ENCODE measurements around the gene CYGB. TPM values are rescaled to one million over a fixed set of nuclear protein-coding genes. Genes with fewer than 3 reads are reported as not detected.
"Not testable (repeated sequence)": the region's sequence is repeated elsewhere in the genome, so short reads cannot be mapped to it uniquely, and the experiment has no call there.

The CYGB gene
- polyA plus RNA-seq, 1 donor (not counting 4 experiments of a cell fraction or from before 2014, with no cell fraction given), result 10.3 TPM

GRCh38 chr17:76528156-76528527 is 9.4 kb downstream of the CYGB start:
- no peaks in the 10 kb centered on the region for H3K9me1 ChIP-seq (ENCODE audit: control insufficient read depth, extremely low read depth, insufficient read depth, low read length)
- no peaks in the 10 kb centered on the region for H3K79me2 ChIP-seq (ENCODE audit: control insufficient read depth, insufficient read depth, low read length)
- no peaks in the 10 kb centered on the region for H3K36me3 ChIP-seq (ENCODE audit: control insufficient read depth in 2 of 2, extremely low read depth in 1 of 2, insufficient read depth in 2 of 2, low read length in 2 of 2)
- FAIRE-seq (no peak), DNase-seq (ENCODE audit: low read depth, low spot score) (no peak)
- no peaks in the 10 kb centered on the region for H3K27me3 ChIP-seq (ENCODE audit: control insufficient read depth, extremely low read depth, insufficient read depth, low read length)
- H3K9me3 ChIP-seq (ENCODE audit: control insufficient read depth, low read depth, low read length), result no peaks in the 10 kb centered on the region
- H3K27ac ChIP-seq (ENCODE audit: control insufficient read depth, insufficient read depth, low read length), result no peak overlapping the region
- no peak overlapping the region for H3K4me2 ChIP-seq (ENCODE audit: control insufficient read depth, extremely low read depth, insufficient read depth, low read depth, low read length)
- no peaks in the 10 kb centered on the region for H4K20me1 ChIP-seq (ENCODE audit: control insufficient read depth, extremely low read depth, insufficient read depth, low read length)
- H3K4me3 ChIP-seq (ENCODE audit: control insufficient read depth in 2 of 3, extremely low read depth in 1 of 3, insufficient read depth in 2 of 3, low read depth in 1 of 3, low read length in 3 of 3), result no peak overlapping the region
- dilution Hi-C loops (cut with MboI; ENCODE audit: extremely low pct_ligation_motif_present, low sequenced_read_pairs), result no loop called here
- no peak overlapping the region for H2AFZ ChIP-seq (ENCODE audit: control insufficient read depth, low read length)
- no peak for TF ChIP-seq EZH2 (IDR thresholded peaks at IDR 0.05; ENCODE audit: low read length)
- no peak for TF ChIP-seq CTCF (optimal IDR thresholded peaks at IDR 0.05 in 1 of 3, IDR thresholded peaks at IDR 0.05 in 1 of 3, conservative IDR thresholded peaks at IDR 0.05 in 1 of 3; ENCODE audit: extremely low read depth in 1 of 3, insufficient read depth in 2 of 3, low read length in 3 of 3)
- peaks cover 50% of the 10 kb centered on the region for H3K4me1 ChIP-seq (ENCODE audit: control insufficient read depth, extremely low read depth, insufficient read depth, low read length)
- no peak overlapping the region for H3K9ac ChIP-seq (ENCODE audit: control insufficient read depth, extremely low read depth, insufficient read depth, low read length)

DNA sequence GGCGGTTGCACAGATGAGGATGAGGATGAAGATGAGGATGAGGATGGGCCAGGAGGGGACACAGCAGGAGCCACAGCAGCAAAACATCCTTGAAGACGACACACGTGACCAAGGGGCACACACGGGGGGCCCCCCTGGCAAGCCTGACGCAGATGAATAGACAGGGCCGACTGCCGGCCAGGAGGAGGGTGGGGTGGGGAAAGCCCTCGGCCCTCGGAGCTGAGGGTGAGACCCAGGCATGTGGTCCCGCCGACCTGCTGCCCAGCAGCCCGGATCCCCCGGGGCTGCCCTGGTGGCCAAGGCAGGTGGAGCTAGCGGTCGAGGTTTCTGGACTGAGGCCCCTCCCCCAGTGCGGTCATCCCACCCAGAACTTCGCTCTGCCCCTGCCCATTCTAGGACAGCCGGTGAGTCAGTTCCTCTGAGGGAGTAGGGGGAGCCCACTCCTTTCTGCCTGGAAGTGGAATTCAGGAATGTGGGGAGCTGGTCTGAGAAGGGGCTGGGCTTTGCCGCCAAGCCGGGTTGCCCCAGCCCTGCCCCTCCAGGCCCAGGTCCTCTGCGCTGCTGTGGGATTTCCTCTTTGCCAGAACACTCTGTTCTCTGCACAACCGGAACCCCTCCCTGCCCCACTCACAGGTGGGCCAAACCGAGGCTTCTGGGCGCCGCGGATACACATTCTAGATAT is 9.9 kb downstream of the CYGB start:
- no peaks in the 10 kb centered on the region for H3K9me1 ChIP-seq (ENCODE audit: control insufficient read depth, extremely low read depth, insufficient read depth, low read length)
- dilution Hi-C loops (cut with MboI; ENCODE audit: extremely low pct_ligation_motif_present, low sequenced_read_pairs), result no loop called here
- no peaks in the 10 kb centered on the region for H3K27me3 ChIP-seq (ENCODE audit: control insufficient read depth, extremely low read depth, insufficient read depth, low read length)
- FAIRE-seq (no peak), DNase-seq (ENCODE audit: low read depth, low spot score) (no peak)
- TF ChIP-seq CTCF (optimal IDR thresholded peaks at IDR 0.05 in 1 of 3, IDR thresholded peaks at IDR 0.05 in 1 of 3, conservative IDR thresholded peaks at IDR 0.05 in 1 of 3; ENCODE audit: extremely low read depth in 1 of 3, insufficient read depth in 2 of 3, low read length in 3 of 3), result no peak
- no peak for TF ChIP-seq EZH2 (IDR thresholded peaks at IDR 0.05; ENCODE audit: low read length)
- no peaks in the 10 kb centered on the region for H3K9me3 ChIP-seq (ENCODE audit: control insufficient read depth, low read depth, low read length)
- H3K4me1 ChIP-seq (ENCODE audit: control insufficient read depth, extremely low read depth, insufficient read depth, low read length), result peaks cover 48% of the 10 kb centered on the region
- no peak overlapping the region for H3K4me3 ChIP-seq (ENCODE audit: control insufficient read depth in 2 of 3, extremely low read depth in 1 of 3, insufficient read depth in 2 of 3, low read depth in 1 of 3, low read length in 3 of 3)
- no peaks in the 10 kb centered on the region for H3K79me2 ChIP-seq (ENCODE audit: control insufficient read depth, insufficient read depth, low read length)
- H3K27ac ChIP-seq (ENCODE audit: control insufficient read depth, insufficient read depth, low read length), result no peak overlapping the region
- H2AFZ ChIP-seq (ENCODE audit: control insufficient read depth, low read length), result no peak overlapping the region
- no peaks in the 10 kb centered on the region for H3K36me3 ChIP-seq (ENCODE audit: control insufficient read depth in 2 of 2, extremely low read depth in 1 of 2, insufficient read depth in 2 of 2, low read length in 2 of 2)
- H3K9ac ChIP-seq (ENCODE audit: control insufficient read depth, extremely low read depth, insufficient read depth, low read length), result no peak overlapping the region
- no peak overlapping the region for H3K4me2 ChIP-seq (ENCODE audit: control insufficient read depth, extremely low read depth, insufficient read depth, low read depth, low read length)
- no peaks in the 10 kb centered on the region for H4K20me1 ChIP-seq (ENCODE audit: control insufficient read depth, extremely low read depth, insufficient read depth, low read length)

DNA sequence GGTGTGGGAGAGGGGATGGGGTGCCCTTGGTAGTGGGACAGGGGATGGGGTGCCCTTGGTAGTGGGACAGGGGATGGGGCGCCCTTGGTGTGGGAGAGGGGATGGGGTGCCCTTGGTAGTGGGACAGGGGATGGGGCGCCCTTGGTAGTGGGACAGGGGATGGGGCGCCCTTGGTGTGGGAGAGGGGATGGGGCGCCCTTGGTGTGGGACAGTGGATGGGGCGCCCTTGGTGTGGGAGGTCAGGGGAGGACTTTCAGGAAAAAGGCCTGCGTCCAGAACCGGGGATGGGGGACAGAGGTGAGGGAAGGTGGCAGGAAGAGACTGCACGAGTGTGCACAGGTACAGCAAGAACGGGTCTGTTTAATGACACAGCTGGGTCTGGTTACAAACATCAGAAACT is 10.5 kb downstream of the CYGB start:
- H3K4me2 ChIP-seq (ENCODE audit: control insufficient read depth, extremely low read depth, insufficient read depth, low read depth, low read length); FAIRE-seq; H2AFZ ChIP-seq (ENCODE audit: control insufficient read depth, low read length); DNase-seq (ENCODE audit: low read depth, low spot score); H3K79me2 ChIP-seq (ENCODE audit: control insufficient read depth, insufficient read depth, low read length); dilution Hi-C loops (cut with MboI; ENCODE audit: extremely low pct_ligation_motif_present, low sequenced_read_pairs); H3K9me3 ChIP-seq (ENCODE audit: control insufficient read depth, low read depth, low read length); H3K4me3 ChIP-seq (ENCODE audit: control insufficient read depth in 2 of 3, extremely low read depth in 1 of 3, insufficient read depth in 2 of 3, low read depth in 1 of 3, low read length in 3 of 3); H3K36me3 ChIP-seq (ENCODE audit: control insufficient read depth in 2 of 2, extremely low read depth in 1 of 2, insufficient read depth in 2 of 2, low read length in 2 of 2); H4K20me1 ChIP-seq (ENCODE audit: control insufficient read depth, extremely low read depth, insufficient read depth, low read length); H3K9ac ChIP-seq (ENCODE audit: control insufficient read depth, extremely low read depth, insufficient read depth, low read length); H3K27me3 ChIP-seq (ENCODE audit: control insufficient read depth, extremely low read depth, insufficient read depth, low read length); H3K9me1 ChIP-seq (ENCODE audit: control insufficient read depth, extremely low read depth, insufficient read depth, low read length); H3K27ac ChIP-seq (ENCODE audit: control insufficient read depth, insufficient read depth, low read length): not testable (repeated sequence)
- H3K4me1 ChIP-seq (ENCODE audit: control insufficient read depth, extremely low read depth, insufficient read depth, low read length), result peaks cover 44% of the 10 kb centered on the region

DNA sequence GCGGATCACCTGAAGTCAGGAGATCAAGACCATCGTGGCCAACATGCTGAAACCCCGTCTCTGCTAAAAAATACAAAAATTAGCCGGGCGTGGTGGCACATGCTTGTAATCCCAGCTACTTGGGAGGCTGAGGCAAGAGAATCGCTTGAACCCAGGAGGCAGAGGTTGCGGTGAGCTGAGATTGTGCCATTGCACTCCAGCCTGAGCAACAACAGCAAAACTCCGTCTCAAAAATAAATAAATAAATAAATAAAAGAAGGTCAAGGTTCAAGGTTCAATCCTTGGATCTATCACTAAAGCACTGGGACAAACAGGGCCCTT is 12.0 kb downstream of the CYGB start:
- H4K20me1 ChIP-seq (ENCODE audit: control insufficient read depth, extremely low read depth, insufficient read depth, low read length); FAIRE-seq; DNase-seq (ENCODE audit: low read depth, low spot score); H3K27ac ChIP-seq (ENCODE audit: control insufficient read depth, insufficient read depth, low read length); H3K9me1 ChIP-seq (ENCODE audit: control insufficient read depth, extremely low read depth, insufficient read depth, low read length); H3K9ac ChIP-seq (ENCODE audit: control insufficient read depth, extremely low read depth, insufficient read depth, low read length); H3K4me3 ChIP-seq (ENCODE audit: control insufficient read depth in 2 of 3, extremely low read depth in 1 of 3, insufficient read depth in 2 of 3, low read depth in 1 of 3, low read length in 3 of 3); dilution Hi-C loops (cut with MboI; ENCODE audit: extremely low pct_ligation_motif_present, low sequenced_read_pairs); H2AFZ ChIP-seq (ENCODE audit: control insufficient read depth, low read length); H3K27me3 ChIP-seq (ENCODE audit: control insufficient read depth, extremely low read depth, insufficient read depth, low read length); H3K9me3 ChIP-seq (ENCODE audit: control insufficient read depth, low read depth, low read length); H3K36me3 ChIP-seq (ENCODE audit: control insufficient read depth in 2 of 2, extremely low read depth in 1 of 2, insufficient read depth in 2 of 2, low read length in 2 of 2); H3K4me2 ChIP-seq (ENCODE audit: control insufficient read depth, extremely low read depth, insufficient read depth, low read depth, low read length); H3K79me2 ChIP-seq (ENCODE audit: control insufficient read depth, insufficient read depth, low read length): not testable (repeated sequence)
- peaks cover 28% of the 10 kb centered on the region for H3K4me1 ChIP-seq (ENCODE audit: control insufficient read depth, extremely low read depth, insufficient read depth, low read length)
